SK-N-SH (cell line): ENCODE measurements around the gene EGFLAM. TPM values are rescaled to one million over a fixed set of nuclear protein-coding genes. Genes with fewer than 3 reads are reported as not detected.

Experiments
- CTCF ChIA-PET: fragments of 300-600, 350-600 bp; formaldehyde crosslinking; extraction: SDS; loops from one replicate; lab custom pipeline; 2021; lab: Yijun Ruan, JAX
- POLR2A ChIA-PET: fragments of 350-600 bp; sonication (Branson Sonifier 250); formaldehyde crosslinking; extraction: SDS; loops from one replicate; lab custom pipeline; 2020; ENCODE audit warnings: antibody characterized with exemption, inconsistent platforms; lab: Yijun Ruan, JAX
- DNase-seq: peaks from one replicate; pipeline ENCODE4 v3.0.0; 2012
- H2AFZ ChIP-seq: fragments of 200-600 bp; sonication (generic); 2 replicates; pipeline ENCODE4 v1.8.1; 2016; ENCODE audit warnings: antibody characterized with exemption, mild to moderate bottlenecking, low read depth
- H3F3A ChIP-seq: fragments of 200-600 bp; sonication (generic); replicated peaks from 2 replicates; pipeline ENCODE3; 2016; ENCODE audit warnings: antibody characterized with exemption, mild to moderate bottlenecking; ENCODE audit not compliant: insufficient read depth
- H3K27ac ChIP-seq, 2 experiments: fragments of 200-500 bp in 1 of 2; fragments of 200-600 bp in 1 of 2; sonication (Bioruptor generic) in 1 of 2; sonication (generic), shearing (Covaris generic) in 1 of 2; 2 replicates each; pipeline versions ENCODE4 v1.5.1 to v1.6.1; 2014 to 2016; ENCODE audit warnings: low read depth in 2 of 2, inconsistent platforms in 1 of 2, low read length in 1 of 2, mild to moderate bottlenecking in 1 of 2, mixed read lengths in 1 of 2
- H3K27me3 ChIP-seq: fragments of 200-600 bp; sonication (generic), shearing (Covaris generic); 2 replicates; pipeline ENCODE4 v1.6.1; 2016; ENCODE audit warnings: mixed run types; ENCODE audit not compliant: insufficient read depth
- H3K36me3 ChIP-seq, 2 experiments: fragments of 200-500 bp in 1 of 2; fragments of 200-600 bp in 1 of 2; sonication (Bioruptor generic) in 1 of 2; sonication (generic) in 1 of 2; replicated peaks in 1 of 2; 2 replicates each; pipeline versions ENCODE3 to v1.5.1; 2014 to 2016; ENCODE audit warnings: low read length in 1 of 2, mild to moderate bottlenecking in 1 of 2; ENCODE audit not compliant: insufficient read depth in 2 of 2, control insufficient read depth in 1 of 2
- H3K4me1 ChIP-seq, 2 experiments: fragments of 200-500 bp in 1 of 2; fragments of 200-600 bp in 1 of 2; sonication (Bioruptor generic) in 1 of 2; sonication (generic), shearing (Covaris generic) in 1 of 2; 2 replicates each; pipeline versions ENCODE4 v1.5.1 to v1.6.1; 2014 to 2016; ENCODE audit warnings: low read depth in 1 of 2, low read length in 1 of 2, mixed run types in 1 of 2; ENCODE audit not compliant: insufficient read depth in 2 of 2, control insufficient read depth in 1 of 2
- H3K4me2 ChIP-seq: fragments of 200-600 bp; sonication (generic), shearing (Covaris generic); 2 replicates; pipeline ENCODE4 v1.6.1; 2017; ENCODE audit warnings: mixed run types
- H3K4me3 ChIP-seq, 2 experiments: fragments of 200-500 bp in 1 of 2; fragments of 200-600 bp in 1 of 2; sonication (Bioruptor generic) in 1 of 2; sonication (generic), shearing (Covaris generic) in 1 of 2; 2 replicates each; pipeline versions ENCODE4 v1.5.1 to v1.8.1; 2014 to 2016; ENCODE audit warnings: low read depth in 2 of 2, inconsistent platforms in 1 of 2, low read length in 1 of 2, mild to moderate bottlenecking in 1 of 2, mixed read lengths in 1 of 2, moderate library complexity in 1 of 2
- H3K79me2 ChIP-seq: fragments of 200-600 bp; sonication (generic); 2 replicates; pipeline ENCODE4 v1.8.1; 2017; ENCODE audit warnings: mild to moderate bottlenecking; ENCODE audit not compliant: insufficient read depth
- H3K9ac ChIP-seq: fragments of 200-600 bp; sonication (generic); 2 replicates; pipeline ENCODE4 v1.6.1; 2017; ENCODE audit warnings: mixed run types
- H3K9me2 ChIP-seq: fragments of 200-600 bp; sonication (generic); 2 replicates; pipeline ENCODE4 v1.6.1; 2017; ENCODE audit warnings: mixed run types
- H3K9me3 ChIP-seq: fragments of 200-600 bp; sonication (generic); 2 replicates; pipeline ENCODE4 v1.6.1; 2017; ENCODE audit warnings: mixed run types, mild to moderate bottlenecking, moderate library complexity
- H4K20me1 ChIP-seq: fragments of 200-600 bp; sonication (generic); 2 replicates; pipeline ENCODE4 v1.6.1; 2017; ENCODE audit warnings: mild to moderate bottlenecking, mixed run types; ENCODE audit not compliant: insufficient read depth
- ELF1 ChIP-seq: IDR thresholded peaks from 2 replicates; pipeline ENCODE4 v1.4.0; 2012
- FOSL2 ChIP-seq: IDR thresholded peaks from 2 replicates; pipeline ENCODE4 v1.4.0; 2012; ENCODE audit warnings: low read depth, mild to moderate bottlenecking, moderate library complexity, borderline replicate concordance
- FOXM1 ChIP-seq: IDR thresholded peaks from 2 replicates; pipeline ENCODE4 v1.4.0; 2012; ENCODE audit warnings: low read depth, mild to moderate bottlenecking
- GATA2 ChIP-seq: sonication (generic); formaldehyde crosslinking; IDR thresholded peaks from 2 replicates; pipeline ENCODE4 v1.5.0; 2020; ENCODE audit warnings: mild to moderate bottlenecking, missing genetic modification reagents
- JUND ChIP-seq: IDR thresholded peaks from 2 replicates; pipeline ENCODE4 v1.4.0; 2012
- MAX ChIP-seq: IDR thresholded peaks from 2 replicates; pipeline ENCODE4 v1.4.0; 2012; ENCODE audit warnings: low read depth
- MXI1 ChIP-seq: IDR thresholded peaks from 2 replicates; pipeline ENCODE4 v1.6.1; 2012; ENCODE audit warnings: mild to moderate bottlenecking, low read depth, low read length, improper control_type of control experiment
- NFIC ChIP-seq: IDR thresholded peaks from 2 replicates; pipeline ENCODE4 v1.4.0; 2012; ENCODE audit warnings: borderline replicate concordance
- NRF1 ChIP-seq: IDR thresholded peaks from 2 replicates; pipeline ENCODE4 v1.6.1; 2012; ENCODE audit warnings: low read depth, mild to moderate bottlenecking, low read length
- POLR2AphosphoS5 ChIP-seq: IDR thresholded peaks from 2 replicates; pipeline ENCODE4 v1.6.1; 2012; ENCODE audit warnings: low read depth, low read length
- RAD21 ChIP-seq: IDR thresholded peaks from 2 replicates; pipeline ENCODE4 v1.6.1; 2012; ENCODE audit warnings: mild to moderate bottlenecking, low read length
- RCOR1 ChIP-seq: fragments of 150-350 bp; IDR thresholded peaks from 2 replicates; pipeline ENCODE4 v1.6.1; 2017; ENCODE audit warnings: antibody characterized with exemption, low read length
- REST ChIP-seq: IDR thresholded peaks from 2 replicates; pipeline ENCODE4 v1.6.1; 2012; ENCODE audit warnings: mild to moderate bottlenecking, low read depth, low read length, moderate library complexity
- RFX5 ChIP-seq: IDR thresholded peaks from 2 replicates; pipeline ENCODE4 v1.6.1; 2012; ENCODE audit warnings: mild to moderate bottlenecking, improper control_type of control experiment, low read length
- SIN3A ChIP-seq: IDR thresholded peaks from 2 replicates; pipeline ENCODE4 v1.6.1; 2012; ENCODE audit warnings: low read depth, mild to moderate bottlenecking, low read length, moderate library complexity, borderline replicate concordance
- TCF12 ChIP-seq: IDR thresholded peaks from 2 replicates; pipeline ENCODE4 v1.4.0; 2012
- YY1 ChIP-seq: IDR thresholded peaks from 2 replicates; pipeline ENCODE4 v1.4.0; 2012; ENCODE audit warnings: low read depth, mild to moderate bottlenecking
- WGBS: methylation state at CpG from one replicate; pipeline ENCODE4 v1.1.6; 2017; ENCODE audit warnings: low lambda C conversion rate; 5-methylcytosine and 5-hydroxymethylcytosine counted together
- polyA plus RNA-seq, 3 experiments: library from polyadenylated mRNA; depleted of rRNA; stranded (reverse); fragments of >200 nt; gene quantifications; 2 replicates each; pipeline ENCODE4 v1.2.3, GENCODE V29; 2012
- TF ChIP-seq, protein P1 (sequence below): IDR thresholded peaks from 2 replicates; pipeline ENCODE4; 2012

Gene EGFLAM
- polyA plus RNA-seq, 1 of the 3 experiments (the other 2 are of a cell fraction): 0.05 TPM

- no peak overlapping the region for H2AFZ ChIP-seq
- H3K9ac ChIP-seq: no peak overlapping the region
- no peaks in the 10 kb centered on the region for H3K9me2 ChIP-seq
- H3K4me3 ChIP-seq: no peak overlapping the region
- H3K27ac ChIP-seq: no peak overlapping the region
- H4K20me1 ChIP-seq: no peaks in the 10 kb centered on the region
- no peaks in the 10 kb centered on the region for H3K9me3 ChIP-seq
- no peaks in the 10 kb centered on the region for H3K79me2 ChIP-seq
- POLR2A ChIA-PET: no interaction called here
- no peaks in the 10 kb centered on the region for H3K36me3 ChIP-seq
- CTCF ChIA-PET: interaction anchor here (1.1 to 5.7 kb wide), 5 partner anchors 26 to 364 kb away, joined by 3 to 338 read pairs (median 10); no protein-coding TSS in a partner anchor
- H3K4me1 ChIP-seq: peaks cover 0 to 2% of the 10 kb centered on the region in 2 experiments; a peak in 1 of 4 replicates
- no peaks in the 10 kb centered on the region for H3K27me3 ChIP-seq
- no peak overlapping the region for H3K4me2 ChIP-seq
- no peak for DNase-seq
- WGBS: 92% methylated on average over 21 of the region's 21 CpGs
- TF ChIP-seq SIN3A (no peak), NRF1 (no peak), ELF1 (no peak), FOSL2 (no peak), RFX5 (no peak), NFIC (no peak), MAX (no peak), GATA2 (CRISPR knock-in tag) (no peak), YY1 (no peak), JUND (no peak), TCF12 (no peak), RAD21 (no peak), POLR2AphosphoS5 (no peak), REST (no peak), MXI1 (no peak), FOXM1 (no peak), RCOR1 (no peak)
- TF ChIP-seq, protein P1, sequence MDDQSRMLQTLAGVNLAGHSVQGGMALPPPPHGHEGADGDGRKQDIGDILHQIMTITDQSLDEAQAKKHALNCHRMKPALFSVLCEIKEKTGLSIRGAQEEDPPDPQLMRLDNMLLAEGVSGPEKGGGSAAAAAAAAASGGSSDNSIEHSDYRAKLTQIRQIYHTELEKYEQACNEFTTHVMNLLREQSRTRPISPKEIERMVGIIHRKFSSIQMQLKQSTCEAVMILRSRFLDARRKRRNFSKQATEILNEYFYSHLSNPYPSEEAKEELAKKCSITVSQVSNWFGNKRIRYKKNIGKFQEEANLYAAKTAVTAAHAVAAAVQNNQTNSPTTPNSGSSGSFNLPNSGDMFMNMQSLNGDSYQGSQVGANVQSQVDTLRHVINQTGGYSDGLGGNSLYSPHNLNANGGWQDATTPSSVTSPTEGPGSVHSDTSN: no peak
- TF ChIP-seq, all 33 proteins: peak for 0
- H3F3A ChIP-seq: no peaks in the 10 kb centered on the region
These were observed 187.7 kb downstream of the EGFLAM start for GRCh38 chr5:38446029-38446522.
